ENCODE measurements around the gene PRPF38B.

PRPF38B gene

GRCh38 chr1:108717774-108718316, 25.7 kb downstream of the PRPF38B start:
- no peak for DNase-seq (ENCODE audit: low read depth)

- no peak for DNase-seq (ENCODE audit: low read depth)
Observed at GRCh38 chr1:108718927-108719655, 27.0 kb downstream of the PRPF38B start.

- DNase-seq (ENCODE audit: low read depth), result no peak
Observed at GRCh38 chr1:108719656-108720435, 27.7 kb downstream of the PRPF38B start.

- DNase-seq (ENCODE audit: low read depth), result no peak
Observed at GRCh38 chr1:108722292-108722691, 30.2 kb downstream of the PRPF38B start.

GRCh38 chr1:108725906-108726305, 33.8 kb downstream of the PRPF38B start:
- DNase-seq (ENCODE audit: low read depth), result no peak

GRCh38 chr1:108728327-108728923, 36.3 kb downstream of the PRPF38B start:
- no peak for DNase-seq (ENCODE audit: low read depth)

GRCh38 chr1:108729481-108729880, 37.4 kb downstream of the PRPF38B start:
- DNase-seq (ENCODE audit: low read depth), result no peak

GRCh38 chr1:108732398-108732797, 40.3 kb downstream of the PRPF38B start:
- DNase-seq (ENCODE audit: low read depth), result no peak

- no peak for DNase-seq (ENCODE audit: low read depth)
Observed at GRCh38 chr1:108734171-108734865, 42.2 kb downstream of the PRPF38B start.

- DNase-seq (ENCODE audit: low read depth), result no peak
Observed at GRCh38 chr1:108742253-108742652, 50.1 kb downstream of the PRPF38B start.

GRCh38 chr1:108745980-108746381, 53.9 kb downstream of the PRPF38B start:
- DNase-seq (ENCODE audit: low read depth), result no peak

- DNase-seq (ENCODE audit: low read depth), result peak; percentile 98
Observed at GRCh38 chr1:108746382-108747170, 54.5 kb downstream of the PRPF38B start, which contains the start of gene STXBP3. Gene STXBP3, plus strand, starts transcription at chr1:108746674. Its CDS starts 64 bp downstream, at chr1:108746738.

GRCh38 chr1:108747171-108747850, 55.2 kb downstream of the PRPF38B start:
- peak; percentile 30 for DNase-seq (ENCODE audit: low read depth)

- no peak for DNase-seq (ENCODE audit: low read depth)
Observed at GRCh38 chr1:108747898-108748297, 55.8 kb downstream of the PRPF38B start.

- no peak for DNase-seq (ENCODE audit: low read depth)
Observed at GRCh38 chr1:108749081-108749480, 57.0 kb downstream of the PRPF38B start.

GRCh38 chr1:108750476-108751181, 58.5 kb downstream of the PRPF38B start:
- no peak for DNase-seq (ENCODE audit: low read depth)

Measured in CMK (cell line).